ENCODE measurements around the gene IL20RA.

DNA sequence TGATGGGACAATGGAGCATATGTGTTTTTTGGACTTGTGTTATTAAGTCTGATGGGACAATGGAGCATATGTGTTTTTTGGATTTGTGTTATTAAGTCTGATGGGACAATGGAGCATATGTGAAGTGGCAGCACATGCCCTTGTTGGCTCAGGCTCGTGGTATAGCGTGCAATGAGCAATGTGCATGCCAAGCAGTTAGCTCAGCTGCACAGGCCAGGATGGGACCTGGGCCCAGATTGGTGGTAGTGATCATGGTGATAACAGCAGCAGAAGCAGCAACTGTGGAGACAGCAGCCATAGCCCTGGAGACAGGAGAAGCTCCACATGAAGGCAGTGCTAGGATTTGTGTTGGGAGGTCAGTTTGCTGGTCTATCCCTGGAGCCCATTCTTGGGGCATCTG is 61.1 kb downstream of the IL20RA start:
- TF ChIP-seq, protein P1, sequence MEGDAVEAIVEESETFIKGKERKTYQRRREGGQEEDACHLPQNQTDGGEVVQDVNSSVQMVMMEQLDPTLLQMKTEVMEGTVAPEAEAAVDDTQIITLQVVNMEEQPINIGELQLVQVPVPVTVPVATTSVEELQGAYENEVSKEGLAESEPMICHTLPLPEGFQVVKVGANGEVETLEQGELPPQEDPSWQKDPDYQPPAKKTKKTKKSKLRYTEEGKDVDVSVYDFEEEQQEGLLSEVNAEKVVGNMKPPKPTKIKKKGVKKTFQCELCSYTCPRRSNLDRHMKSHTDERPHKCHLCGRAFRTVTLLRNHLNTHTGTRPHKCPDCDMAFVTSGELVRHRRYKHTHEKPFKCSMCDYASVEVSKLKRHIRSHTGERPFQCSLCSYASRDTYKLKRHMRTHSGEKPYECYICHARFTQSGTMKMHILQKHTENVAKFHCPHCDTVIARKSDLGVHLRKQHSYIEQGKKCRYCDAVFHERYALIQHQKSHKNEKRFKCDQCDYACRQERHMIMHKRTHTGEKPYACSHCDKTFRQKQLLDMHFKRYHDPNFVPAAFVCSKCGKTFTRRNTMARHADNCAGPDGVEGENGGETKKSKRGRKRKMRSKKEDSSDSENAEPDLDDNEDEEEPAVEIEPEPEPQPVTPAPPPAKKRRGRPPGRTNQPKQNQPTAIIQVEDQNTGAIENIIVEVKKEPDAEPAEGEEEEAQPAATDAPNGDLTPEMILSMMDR (IDR thresholded peaks at IDR 0.05): no peak
- no peak for TF ChIP-seq POLR2A (IDR thresholded peaks at IDR 0.05)
